Subcutaneous abdominal adipose tissue (tissue), 5 donors: ENCODE data around the gene AK3.
"Not testable (repeated sequence)": the region's sequence is repeated elsewhere in the genome, so short reads cannot be mapped to it uniquely, and the experiment has no call there.

Experiments
- H3K27ac ChIP-seq: one replicate; pipeline ENCODE4 v1.7.0; 2013; ENCODE audit warnings: low read depth, mild to moderate bottlenecking, inconsistent platforms, low read length, moderate library complexity
- H3K27me3 ChIP-seq, 5 donors: one replicate each; pipeline ENCODE4 v1.7.0; 2013; ENCODE audit warnings: low read length in 5 of 5, inconsistent platforms in 1 of 5; ENCODE audit not compliant: control insufficient read depth in 5 of 5, insufficient read depth in 4 of 5
- H3K36me3 ChIP-seq, 5 donors: one replicate each; pipeline ENCODE4 v1.7.0; 2013; ENCODE audit warnings: low read length in 5 of 5; ENCODE audit not compliant: control insufficient read depth in 5 of 5, insufficient read depth in 5 of 5
- H3K4me1 ChIP-seq, 5 donors: one replicate each; pipeline ENCODE4 v1.7.0; 2013; ENCODE audit warnings: low read length in 5 of 5, mild to moderate bottlenecking in 3 of 5, moderate library complexity in 1 of 5; ENCODE audit not compliant: control insufficient read depth in 5 of 5, insufficient read depth in 5 of 5
- H3K4me3 ChIP-seq, 5 donors: one replicate each; pipeline ENCODE4 v1.7.0; 2013; ENCODE audit warnings: low read length in 5 of 5, low read depth in 1 of 5
- H3K9ac ChIP-seq, 5 donors: one replicate each; pipeline ENCODE4 v1.7.0; 2013; ENCODE audit warnings: low read length in 5 of 5, mild to moderate bottlenecking in 4 of 5, moderate library complexity in 3 of 5
- H3K9me3 ChIP-seq, 5 donors: one replicate each; pipeline ENCODE4 v1.7.0; 2013; ENCODE audit warnings: low read length in 5 of 5; ENCODE audit not compliant: control insufficient read depth in 5 of 5
- donor health status: healthy.
- donor health status: healthy.
- donor health status: healthy.
- donor health status: healthy.
- donor health status: healthy.

Gene AK3

GRCh38 chr9:4740638-4741364 lies at the start of gene AK3:
TSS of gene AK3 (minus strand) at chr9:4741202. CDS start at chr9:4741087, 115 bp downstream.
- Histone ChIP-seq H3K27me3 (no peaks in the 10 kb centered on the region), H3K36me3 (no peaks in the 10 kb centered on the region), H3K27ac (peak within 1 kb of the TSS; percentile 97), H3K4me3 (peak within 1 kb of the TSS; percentile 77 to 88 (median 84)), H3K9me3 (no peaks in the 10 kb centered on the region), H3K4me1 (peaks cover 0 to 27% (median 21%) of the 10 kb centered on the region in 5 donors), H3K9ac (peak within 1 kb of the TSS; percentile 75 to 96 (median 91))

- no peaks in the 10 kb centered on the region for H3K36me3 ChIP-seq
- no peaks in the 10 kb centered on the region for H3K9me3 ChIP-seq
- no peaks in the 10 kb centered on the region for H3K27me3 ChIP-seq
- H3K27ac ChIP-seq: no peak overlapping the region
- H3K4me3 ChIP-seq: no peak overlapping the region
- H3K4me1 ChIP-seq: peaks cover 0 to 12% (median 9%) of the 10 kb centered on the region in 5 donors
- H3K9ac ChIP-seq: no peak overlapping the region
These were observed 47.7 kb upstream of the AK3 start for GRCh38 chr9:4788703-4789102.

GRCh38 chr9:4787876-4788275 lies 46.9 kb upstream of the AK3 start:
- no peak overlapping the region for H3K9ac ChIP-seq
- no peak overlapping the region for H3K27ac ChIP-seq
- H3K9me3 ChIP-seq: no peaks in the 10 kb centered on the region
- H3K27me3 ChIP-seq: no peaks in the 10 kb centered on the region
- H3K36me3 ChIP-seq: no peaks in the 10 kb centered on the region
- peaks cover 0 to 7% (median 6%) of the 10 kb centered on the region in 5 donors for H3K4me1 ChIP-seq
- no peak overlapping the region for H3K4me3 ChIP-seq

GRCh38 chr9:4786599-4786998 lies 45.6 kb upstream of the AK3 start:
- Histone ChIP-seq H3K4me1 (no peaks in the 10 kb centered on the region), H3K27ac (no peak overlapping the region), H3K4me3 (no peak overlapping the region), H3K9me3 (no peaks in the 10 kb centered on the region), H3K27me3 (no peaks in the 10 kb centered on the region), H3K9ac (no peak overlapping the region), H3K36me3 (no peaks in the 10 kb centered on the region)

GRCh38 chr9:4784403-4784802 lies 43.4 kb upstream of the AK3 start:
- no peak overlapping the region for H3K4me3 ChIP-seq
- H3K9ac ChIP-seq: no peak overlapping the region
- no peak overlapping the region for H3K27ac ChIP-seq
- no peaks in the 10 kb centered on the region for H3K9me3 ChIP-seq
- H3K36me3 ChIP-seq: no peaks in the 10 kb centered on the region
- H3K4me1 ChIP-seq: peaks cover 0 to 4% (median 0%) of the 10 kb centered on the region in 5 donors
- no peaks in the 10 kb centered on the region for H3K27me3 ChIP-seq

GRCh38 chr9:4783191-4783590 lies 42.2 kb upstream of the AK3 start:
- not testable (repeated sequence) for H3K9me3 ChIP-seq, H3K36me3 ChIP-seq, H3K27ac ChIP-seq, H3K4me3 ChIP-seq, H3K9ac ChIP-seq, H3K27me3 ChIP-seq, H3K4me1 ChIP-seq

GRCh38 chr9:4781408-4781807 lies 40.4 kb upstream of the AK3 start:
- Histone ChIP-seq H3K27me3 (no peaks in the 10 kb centered on the region), H3K4me1 (peaks cover 0 to 4% (median 0%) of the 10 kb centered on the region in 5 donors), H3K9ac (no peak overlapping the region), H3K4me3 (no peak overlapping the region), H3K27ac (no peak overlapping the region), H3K9me3 (no peaks in the 10 kb centered on the region), H3K36me3 (no peaks in the 10 kb centered on the region)

- H3K9me3 ChIP-seq: no peaks in the 10 kb centered on the region
- no peaks in the 10 kb centered on the region for H3K36me3 ChIP-seq
- H3K27me3 ChIP-seq: no peaks in the 10 kb centered on the region
- H3K4me1 ChIP-seq: peaks cover 0 to 4% (median 0%) of the 10 kb centered on the region in 5 donors
- no peak overlapping the region for H3K4me3 ChIP-seq
- no peak overlapping the region for H3K9ac ChIP-seq
- H3K27ac ChIP-seq: no peak overlapping the region
These were observed 39.6 kb upstream of the AK3 start for GRCh38 chr9:4780651-4781050.

GRCh38 chr9:4774958-4775357 lies 34.0 kb upstream of the AK3 start:
- H3K27me3 ChIP-seq, H3K36me3 ChIP-seq, H3K9ac ChIP-seq, H3K4me3 ChIP-seq, H3K27ac ChIP-seq, H3K9me3 ChIP-seq: not testable (repeated sequence)
- peaks cover 0 to 11% (median 6%) of the 10 kb centered on the region in 5 donors for H3K4me1 ChIP-seq

- no peak overlapping the region for H3K9ac ChIP-seq
- no peak overlapping the region for H3K4me3 ChIP-seq
- no peaks in the 10 kb centered on the region for H3K27me3 ChIP-seq
- H3K27ac ChIP-seq: no peak overlapping the region
- H3K4me1 ChIP-seq: peaks cover 0 to 11% (median 6%) of the 10 kb centered on the region in 5 donors
- H3K36me3 ChIP-seq: no peaks in the 10 kb centered on the region
- no peaks in the 10 kb centered on the region for H3K9me3 ChIP-seq
These were observed 33.2 kb upstream of the AK3 start for GRCh38 chr9:4774209-4774608.
